GM19372 (cell line): Measurements from ENCODE around the gene CLEC2L.

Experiments used
- ATAC-seq: cut with Tn5 transposase; IDR thresholded peaks from one replicate; pipeline ENCODE4 v1.9.1; 2021; ENCODE audit warnings: mild to moderate bottlenecking, low read depth, moderate library complexity; ENCODE audit not compliant: unreplicated experiment

Gene CLEC2L

GRCh38 chr7:139523199-139523941 lies at the start of gene CLEC2L:
Gene CLEC2L, plus strand, starts transcription at chr7:139523685. Its CDS starts 243 bp downstream, at chr7:139523928.
- no peak for ATAC-seq

- no peak for ATAC-seq
Measured at GRCh38 chr7:139476139-139476538, 47.3 kb upstream of the CLEC2L start.

GRCh38 chr7:139476891-139477290 lies 46.6 kb upstream of the CLEC2L start:
- ATAC-seq: no peak

- no peak for ATAC-seq
Measured at GRCh38 chr7:139479620-139480019, 43.9 kb upstream of the CLEC2L start.

GRCh38 chr7:139481364-139481763 lies 42.1 kb upstream of the CLEC2L start:
- ATAC-seq: no peak

- ATAC-seq: no peak
Measured at GRCh38 chr7:139482122-139482521, 41.4 kb upstream of the CLEC2L start.

- ATAC-seq: peak; percentile 41
Measured at GRCh38 chr7:139482662-139483466, 40.6 kb upstream of the CLEC2L start.

- no peak for ATAC-seq
Measured at GRCh38 chr7:139487366-139488080, 36.0 kb upstream of the CLEC2L start.

- no peak for ATAC-seq
Measured at GRCh38 chr7:139488810-139489209, 34.7 kb upstream of the CLEC2L start.

GRCh38 chr7:139490130-139490529 lies 33.4 kb upstream of the CLEC2L start:
- no peak for ATAC-seq

- no peak for ATAC-seq
Measured at GRCh38 chr7:139492293-139492692, 31.2 kb upstream of the CLEC2L start.

GRCh38 chr7:139494835-139495579 lies 28.5 kb upstream of the CLEC2L start:
- ATAC-seq: peak; percentile 75

GRCh38 chr7:139495580-139496125 lies 27.8 kb upstream of the CLEC2L start:
- no peak for ATAC-seq

- ATAC-seq: no peak
Measured at GRCh38 chr7:139496528-139496927, 27.0 kb upstream of the CLEC2L start.

- ATAC-seq: no peak
Measured at GRCh38 chr7:139500770-139501138, 22.7 kb upstream of the CLEC2L start.

- ATAC-seq: no peak
Measured at GRCh38 chr7:139502226-139502625, 21.3 kb upstream of the CLEC2L start.

- ATAC-seq: no peak
Measured at GRCh38 chr7:139505563-139505962, 17.9 kb upstream of the CLEC2L start.

- no peak for ATAC-seq
Measured at GRCh38 chr7:139509535-139509934, 13.9 kb upstream of the CLEC2L start.

GRCh38 chr7:139511315-139511714 lies 12.2 kb upstream of the CLEC2L start:
- no peak for ATAC-seq

GRCh38 chr7:139515266-139515665 lies 8.2 kb upstream of the CLEC2L start:
- ATAC-seq: no peak
